ENCODE results near the gene MNT.

MNT gene

DNA sequence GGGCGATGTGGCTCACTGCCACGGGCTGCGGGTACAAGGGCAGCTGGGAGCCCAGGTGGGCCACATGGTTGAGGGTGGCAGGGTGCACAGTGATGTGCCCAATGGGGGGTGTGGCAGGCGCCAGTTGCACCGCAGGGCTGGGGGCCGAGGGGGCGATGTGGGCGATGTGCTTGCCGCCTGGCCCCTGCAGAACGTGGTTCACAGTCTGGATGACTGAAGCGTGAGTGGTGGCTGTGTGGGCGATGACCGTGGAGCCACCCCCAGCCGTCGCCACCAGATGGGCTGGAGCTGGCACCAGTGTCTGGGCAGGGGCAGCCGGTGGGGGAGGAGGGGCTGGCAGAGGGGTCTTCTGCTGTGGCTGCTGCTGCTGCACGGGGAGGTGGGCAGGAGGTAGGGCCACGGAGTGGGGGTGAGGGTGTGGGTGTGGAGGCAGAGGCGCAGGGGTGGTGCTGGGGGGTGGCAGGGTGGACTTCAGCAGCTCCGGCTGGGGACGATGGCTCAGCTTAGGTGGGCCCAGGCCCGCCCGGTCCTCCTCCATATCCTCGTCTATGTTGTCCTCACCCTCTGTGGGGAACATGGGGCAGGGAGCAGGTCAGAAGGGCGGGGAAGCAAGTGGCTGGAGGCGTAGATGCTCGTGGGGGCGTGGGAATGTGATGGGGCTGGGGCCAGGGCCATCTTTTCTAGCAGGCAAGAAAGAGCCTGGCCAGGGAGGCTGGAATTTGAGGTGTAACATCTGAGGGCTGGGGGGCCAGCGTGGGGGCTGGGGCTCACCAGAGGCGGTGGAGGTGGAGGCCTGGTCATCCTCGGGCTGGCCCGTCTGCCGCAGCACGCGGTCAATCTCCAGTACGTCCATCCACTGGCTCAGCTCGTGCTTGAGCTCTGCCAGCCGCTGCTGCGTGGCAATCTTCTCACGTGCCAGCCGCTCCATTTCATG, 13.5 kb downstream of the MNT start:
- no peak for DNase-seq (ENCODE audit: low read depth)
- no peak overlapping the region for H3K4me3 ChIP-seq (ENCODE audit: low read depth, low read length)
- no peak for TF ChIP-seq MYC (IDR thresholded peaks at IDR 0.05; ENCODE audit: low read depth, low read length)
- TF ChIP-seq, protein P1, sequence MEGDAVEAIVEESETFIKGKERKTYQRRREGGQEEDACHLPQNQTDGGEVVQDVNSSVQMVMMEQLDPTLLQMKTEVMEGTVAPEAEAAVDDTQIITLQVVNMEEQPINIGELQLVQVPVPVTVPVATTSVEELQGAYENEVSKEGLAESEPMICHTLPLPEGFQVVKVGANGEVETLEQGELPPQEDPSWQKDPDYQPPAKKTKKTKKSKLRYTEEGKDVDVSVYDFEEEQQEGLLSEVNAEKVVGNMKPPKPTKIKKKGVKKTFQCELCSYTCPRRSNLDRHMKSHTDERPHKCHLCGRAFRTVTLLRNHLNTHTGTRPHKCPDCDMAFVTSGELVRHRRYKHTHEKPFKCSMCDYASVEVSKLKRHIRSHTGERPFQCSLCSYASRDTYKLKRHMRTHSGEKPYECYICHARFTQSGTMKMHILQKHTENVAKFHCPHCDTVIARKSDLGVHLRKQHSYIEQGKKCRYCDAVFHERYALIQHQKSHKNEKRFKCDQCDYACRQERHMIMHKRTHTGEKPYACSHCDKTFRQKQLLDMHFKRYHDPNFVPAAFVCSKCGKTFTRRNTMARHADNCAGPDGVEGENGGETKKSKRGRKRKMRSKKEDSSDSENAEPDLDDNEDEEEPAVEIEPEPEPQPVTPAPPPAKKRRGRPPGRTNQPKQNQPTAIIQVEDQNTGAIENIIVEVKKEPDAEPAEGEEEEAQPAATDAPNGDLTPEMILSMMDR (IDR thresholded peaks at IDR 0.05; ENCODE audit: low read depth, low read length): no peak
- TF ChIP-seq POLR2A (IDR thresholded peaks at IDR 0.05; ENCODE audit: extremely low read depth, insufficient read length): no peak
- TF ChIP-seq, protein P2, sequence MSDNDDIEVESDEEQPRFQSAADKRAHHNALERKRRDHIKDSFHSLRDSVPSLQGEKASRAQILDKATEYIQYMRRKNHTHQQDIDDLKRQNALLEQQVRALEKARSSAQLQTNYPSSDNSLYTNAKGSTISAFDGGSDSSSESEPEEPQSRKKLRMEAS (IDR thresholded peaks at IDR 0.05; ENCODE audit: low read depth, low read length): no peak

DNA sequence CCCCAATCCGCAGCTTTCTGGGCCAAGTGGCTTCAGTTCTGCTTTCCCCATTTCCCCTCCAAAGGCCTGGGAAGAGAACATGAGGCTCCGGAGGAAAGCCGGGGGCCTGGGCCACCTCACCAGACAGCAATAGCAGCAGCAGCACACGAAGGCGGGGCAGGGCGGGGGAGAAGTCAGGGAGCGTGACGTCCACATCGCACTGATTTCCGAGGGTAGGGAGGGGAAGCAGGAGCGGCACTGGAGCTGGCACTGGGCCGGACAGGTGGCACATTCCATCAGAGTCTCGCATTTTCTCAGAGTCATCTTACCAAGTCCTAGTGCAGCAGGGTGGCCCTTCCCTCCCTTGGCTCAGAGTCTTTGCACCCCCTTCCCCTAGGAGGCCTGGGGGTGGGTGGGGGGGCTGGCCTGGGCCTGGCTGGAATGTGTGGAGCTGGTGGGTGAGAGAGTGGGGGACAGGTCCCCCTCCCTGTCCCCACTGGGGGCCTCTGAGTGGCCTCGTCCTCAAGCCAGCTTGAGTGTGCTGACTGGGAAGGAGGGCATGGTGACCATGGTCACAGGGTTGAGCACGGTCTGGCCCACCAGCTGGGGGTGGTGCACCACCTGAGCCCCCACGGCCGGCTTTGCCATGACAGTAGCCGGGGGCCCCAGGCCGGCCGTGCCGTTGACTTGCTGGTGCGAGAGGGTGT, 14.3 kb downstream of the MNT start:
- DNase-seq (ENCODE audit: low read depth): no peak
- TF ChIP-seq POLR2A (IDR thresholded peaks at IDR 0.05; ENCODE audit: extremely low read depth, insufficient read length): no peak
- TF ChIP-seq, protein P1 (IDR thresholded peaks at IDR 0.05; ENCODE audit: low read depth, low read length): no peak
- TF ChIP-seq, protein P2 (IDR thresholded peaks at IDR 0.05; ENCODE audit: low read depth, low read length): no peak
- TF ChIP-seq MYC (IDR thresholded peaks at IDR 0.05; ENCODE audit: low read depth, low read length): no peak
- no peak overlapping the region for H3K4me3 ChIP-seq (ENCODE audit: low read depth, low read length)

DNA sequence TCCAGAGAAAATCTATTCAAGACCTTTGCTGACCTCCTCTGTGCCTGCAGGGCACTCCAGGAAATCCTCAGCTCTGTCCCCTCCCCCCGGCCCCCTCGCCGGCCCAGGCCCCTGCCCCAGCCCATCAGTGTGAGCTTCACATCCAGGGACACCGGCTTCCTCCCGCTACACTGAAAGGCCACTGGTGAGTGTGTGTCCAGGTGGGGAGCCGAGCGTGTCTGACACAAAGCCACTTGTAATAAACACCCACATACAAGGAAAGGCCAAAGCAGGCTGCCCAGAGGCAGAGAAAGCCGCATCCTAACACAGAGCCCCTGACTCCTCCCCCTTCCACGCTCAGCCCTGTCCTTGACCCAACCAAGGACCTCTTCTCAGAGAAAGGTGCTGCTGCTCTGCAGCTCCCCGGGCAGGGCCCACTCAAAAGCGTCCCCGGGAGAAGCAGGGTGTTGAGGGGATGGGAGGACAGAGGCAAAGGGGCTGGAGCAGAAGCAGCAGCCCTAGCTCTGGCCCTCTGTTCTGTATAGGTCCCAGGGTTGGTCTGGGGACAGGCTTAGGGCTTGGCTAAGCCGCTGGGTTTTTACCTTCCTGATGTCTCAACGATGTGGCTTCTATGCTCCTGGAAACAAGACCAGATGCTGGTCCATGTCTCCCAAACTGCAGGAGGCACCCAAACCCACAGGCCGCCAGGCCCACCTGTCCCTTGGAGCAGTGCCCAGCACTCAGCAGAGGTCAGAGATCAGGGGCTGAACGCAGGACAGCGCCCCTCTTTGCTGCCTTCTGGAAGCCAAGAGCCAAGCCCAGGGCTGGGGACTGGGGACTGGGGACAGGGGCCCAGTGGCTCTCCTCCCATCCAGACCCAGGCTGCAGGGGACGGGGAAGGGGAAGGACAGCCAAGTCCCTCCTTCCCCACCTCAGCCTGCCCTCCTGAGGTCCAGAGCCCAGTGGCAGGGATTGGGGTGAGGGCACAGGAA, 15.3 kb downstream of the MNT start:
- no peak for TF ChIP-seq MYC (IDR thresholded peaks at IDR 0.05; ENCODE audit: low read depth, low read length)
- TF ChIP-seq POLR2A (IDR thresholded peaks at IDR 0.05; ENCODE audit: extremely low read depth, insufficient read length): no peak
- TF ChIP-seq, protein P1 (IDR thresholded peaks at IDR 0.05; ENCODE audit: low read depth, low read length): no peak
- TF ChIP-seq, protein P2 (IDR thresholded peaks at IDR 0.05; ENCODE audit: low read depth, low read length): no peak
- DNase-seq (ENCODE audit: low read depth): no peak
- no peak overlapping the region for H3K4me3 ChIP-seq (ENCODE audit: low read depth, low read length)

DNA sequence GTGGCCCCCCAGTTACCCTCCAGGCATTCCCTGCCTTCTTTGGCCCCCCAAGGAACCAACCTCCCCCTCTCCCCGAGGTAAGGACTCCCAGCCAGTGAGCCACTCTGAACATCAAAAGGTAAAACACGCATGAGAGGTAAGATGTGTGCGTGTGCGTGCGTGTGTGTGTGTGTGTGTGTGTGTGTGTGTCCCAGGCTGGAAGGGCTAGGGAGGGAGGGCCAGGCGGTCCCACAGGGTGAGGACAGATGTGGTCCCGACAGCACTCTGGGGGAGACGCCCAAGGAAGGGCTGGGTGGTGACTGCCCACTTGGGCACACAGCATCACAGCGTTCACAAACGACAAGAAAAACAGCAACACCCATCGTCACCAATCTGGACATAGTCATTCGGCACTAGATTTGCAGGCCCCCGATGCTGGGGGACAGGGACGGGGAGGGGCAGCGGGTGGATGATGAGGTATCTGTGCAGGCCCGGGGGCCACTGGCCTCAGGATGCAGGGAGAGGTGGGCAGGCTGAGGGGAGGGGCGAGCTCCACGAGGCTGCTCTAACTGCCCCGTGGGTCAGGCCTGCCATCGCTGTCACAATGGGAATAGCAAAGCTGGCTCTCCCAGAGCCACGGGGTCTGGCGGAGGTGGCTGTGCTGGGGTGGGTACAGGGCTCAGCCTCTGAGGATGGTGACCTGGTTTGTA, 16.3 kb downstream of the MNT start:
- DNase-seq (ENCODE audit: low read depth): no peak
- TF ChIP-seq POLR2A (IDR thresholded peaks at IDR 0.05; ENCODE audit: extremely low read depth, insufficient read length): no peak
- TF ChIP-seq, protein P1 (IDR thresholded peaks at IDR 0.05; ENCODE audit: low read depth, low read length): no peak
- no peak overlapping the region for H3K4me3 ChIP-seq (ENCODE audit: low read depth, low read length)

DNA sequence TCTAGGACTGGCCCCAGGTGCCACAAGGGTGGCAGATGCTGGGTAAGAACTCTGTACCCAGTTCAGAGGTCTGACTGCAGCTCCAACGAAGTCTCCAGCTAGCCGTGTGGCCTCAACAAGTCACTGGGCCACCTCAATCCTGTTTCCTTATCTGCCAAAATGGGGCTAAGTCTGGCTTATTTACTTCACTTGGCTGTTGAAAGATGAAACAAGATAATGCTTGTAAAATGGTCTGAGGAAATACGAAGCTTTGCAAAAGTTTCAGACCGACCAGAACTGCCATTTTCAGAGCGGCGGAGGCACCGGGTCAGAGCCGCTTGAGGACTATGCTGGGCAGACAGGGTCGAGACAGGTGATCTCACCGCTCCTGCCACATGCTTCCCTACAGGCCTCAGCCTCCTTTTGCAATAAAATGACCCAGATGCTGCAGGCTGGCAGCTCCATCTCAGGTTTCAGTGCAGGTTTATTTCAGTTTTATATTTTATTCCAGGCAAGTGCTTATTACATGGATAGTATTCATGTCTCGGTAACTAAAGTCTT, 17.2 kb downstream of the MNT start:
- no peak overlapping the region for H3K4me3 ChIP-seq (ENCODE audit: low read depth, low read length)
- TF ChIP-seq POLR2A (IDR thresholded peaks at IDR 0.05; ENCODE audit: extremely low read depth, insufficient read length) (no peak), MYC (IDR thresholded peaks at IDR 0.05; ENCODE audit: low read depth, low read length) (no peak)
- DNase-seq (ENCODE audit: low read depth): no peak

All from NB4 (cell line).